Stimulated activated CD4-positive, alpha-beta T cell treated with anti-CD3 and anti-CD28 coated beads, TNF-alpha, amount 100 ng/mL, for 4 hours (primary cell): ENCODE data around the gene PHYHIPL.

Experiments
- DNase-seq, 3 experiments: peaks; one replicate each; pipeline ENCODE4 v3.0.0-alpha.2; 2020; ENCODE audit warnings: low read depth in 3 of 3

The PHYHIPL gene

DNA sequence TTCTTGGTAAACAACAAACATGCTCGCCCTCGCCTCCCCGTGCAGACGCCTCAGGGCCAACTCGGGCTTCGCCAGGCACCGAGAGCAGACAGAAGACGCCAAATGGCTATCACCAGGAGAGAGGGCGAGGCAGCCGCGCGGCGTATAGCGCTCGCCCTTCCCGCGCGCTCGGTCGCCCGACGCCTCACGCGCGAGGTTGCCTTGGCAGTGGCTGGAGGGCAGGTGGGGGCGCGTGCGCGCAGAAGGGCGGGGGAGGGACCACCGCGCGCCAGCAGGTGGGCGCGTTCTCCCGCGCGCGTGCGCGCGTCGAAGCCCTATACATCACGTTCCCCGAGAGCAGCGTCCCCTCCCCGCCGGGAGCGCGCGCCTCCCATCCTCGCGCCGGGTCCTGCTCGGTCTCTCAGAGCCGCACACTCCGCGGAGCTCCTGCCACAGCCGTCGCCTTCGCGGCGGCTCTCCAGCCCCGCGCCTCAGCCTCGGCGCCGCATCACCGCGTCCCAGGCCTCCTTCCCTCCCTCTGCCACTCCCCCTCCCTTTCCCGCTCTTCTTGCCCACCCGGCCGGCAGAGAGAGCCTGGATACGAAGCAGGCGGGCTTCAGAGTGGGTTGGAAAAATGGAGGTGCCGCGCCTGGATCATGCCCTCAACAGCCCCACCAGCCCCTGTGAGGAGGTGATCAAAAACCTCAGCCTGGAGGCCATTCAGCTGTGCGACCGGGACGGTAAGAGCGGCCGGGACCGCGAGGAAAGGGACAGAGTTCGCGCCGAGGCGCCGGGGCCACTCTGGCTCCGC is at the start of gene PHYHIPL:
TSS of gene PHYHIPL (plus strand) at position 403 of the 790 bp plus-strand sequence. CDS start at position 614, 211 bp downstream.
- no peak for DNase-seq

- no peak for DNase-seq
Observed at GRCh38 chr10:59126991-59127390, 49.5 kb upstream of the PHYHIPL start.

DNA sequence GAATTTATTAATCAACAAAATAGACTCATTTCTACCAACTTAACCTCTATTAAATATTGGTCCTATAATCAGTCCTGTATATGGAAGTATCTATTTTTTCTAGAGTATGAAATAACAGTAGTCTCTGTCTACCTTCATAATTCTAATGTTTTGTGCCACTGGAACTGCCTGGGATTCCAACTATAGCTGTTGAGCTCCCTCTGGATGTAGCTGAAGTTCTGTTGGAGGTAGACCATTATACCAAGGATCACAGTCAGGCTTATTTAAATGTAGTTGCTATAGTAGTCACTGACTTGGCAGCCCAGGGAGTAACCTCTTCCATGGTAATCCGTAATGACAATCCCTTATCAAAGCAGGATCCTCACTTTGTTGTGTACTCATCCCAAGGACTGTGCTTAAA is 48.5 kb upstream of the PHYHIPL start:
- DNase-seq, result no peak

DNA sequence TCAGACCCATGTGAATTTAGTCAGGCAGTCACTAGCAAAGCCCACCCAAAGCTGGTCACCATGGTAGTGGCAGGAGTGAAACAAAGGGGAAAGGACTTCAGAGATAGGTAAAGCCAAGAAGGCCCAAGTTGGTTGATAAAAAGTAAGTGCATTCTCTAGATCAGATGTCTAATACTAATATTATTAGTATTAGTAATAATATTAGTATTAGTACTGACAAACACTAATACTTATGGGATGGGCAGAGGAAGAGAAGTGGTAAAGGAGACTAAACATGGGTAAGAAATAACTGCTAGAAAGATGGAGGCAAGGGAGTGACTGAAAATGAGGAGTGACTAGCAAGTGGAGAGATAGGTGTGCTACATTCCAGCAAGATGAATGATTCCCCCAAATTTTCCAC is 46.6 kb upstream of the PHYHIPL start:
- no peak for DNase-seq

- DNase-seq, result no peak
Observed at GRCh38 chr10:59131666-59132065, 44.8 kb upstream of the PHYHIPL start.

DNA sequence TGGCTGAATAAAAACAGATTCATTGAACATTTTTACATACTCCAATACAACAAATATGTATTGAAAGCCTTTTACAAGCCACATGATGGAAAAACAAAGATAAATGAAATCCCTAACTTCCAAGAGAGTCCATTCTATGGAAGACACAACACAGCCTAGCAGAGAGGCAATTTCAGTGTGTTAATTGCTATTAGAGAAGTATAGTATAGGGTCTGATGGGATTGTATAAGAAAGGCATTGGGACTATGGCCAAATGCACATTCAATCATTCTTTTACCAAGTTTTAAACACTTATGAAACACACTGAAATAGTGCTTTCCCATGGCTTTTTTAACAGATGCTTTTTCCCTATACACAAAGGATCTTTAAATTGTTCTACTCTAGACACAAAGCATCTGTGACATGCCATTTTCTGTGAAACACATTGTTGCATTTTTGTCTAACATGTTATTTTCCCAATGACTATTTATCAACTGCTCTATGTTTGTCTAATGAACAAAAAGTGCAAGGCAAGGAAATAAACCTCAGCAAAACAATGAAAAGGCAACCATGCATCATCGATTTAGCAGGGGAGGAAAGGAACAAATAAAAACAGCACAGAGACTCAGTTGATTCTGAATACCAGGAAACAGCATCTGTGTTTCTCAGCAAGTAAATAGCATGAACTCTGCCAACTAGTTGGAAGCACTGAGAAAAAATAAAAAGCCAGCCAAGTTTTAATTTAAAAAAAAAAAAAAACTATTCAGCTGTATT is 42.4 kb upstream of the PHYHIPL start:
- no peak for DNase-seq

DNA sequence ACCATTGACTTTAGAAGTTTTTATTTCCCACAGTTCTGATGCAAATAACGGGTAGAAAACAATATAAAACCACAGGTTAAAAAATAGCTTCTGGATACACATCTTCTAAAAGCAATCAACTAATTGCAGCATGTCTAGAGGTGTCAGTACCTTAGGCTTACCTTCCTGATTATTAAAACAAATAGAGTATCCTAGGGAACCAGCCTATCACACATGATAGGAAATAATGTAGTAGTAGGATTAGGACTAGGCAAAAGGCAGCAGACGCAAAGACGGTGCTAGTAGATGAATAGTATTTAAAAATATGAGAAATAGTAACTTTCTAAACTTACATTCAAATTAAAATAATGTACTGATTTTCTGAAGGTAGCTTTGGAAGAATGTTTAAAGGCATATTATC is 41.7 kb upstream of the PHYHIPL start:
- DNase-seq, result no peak

DNA sequence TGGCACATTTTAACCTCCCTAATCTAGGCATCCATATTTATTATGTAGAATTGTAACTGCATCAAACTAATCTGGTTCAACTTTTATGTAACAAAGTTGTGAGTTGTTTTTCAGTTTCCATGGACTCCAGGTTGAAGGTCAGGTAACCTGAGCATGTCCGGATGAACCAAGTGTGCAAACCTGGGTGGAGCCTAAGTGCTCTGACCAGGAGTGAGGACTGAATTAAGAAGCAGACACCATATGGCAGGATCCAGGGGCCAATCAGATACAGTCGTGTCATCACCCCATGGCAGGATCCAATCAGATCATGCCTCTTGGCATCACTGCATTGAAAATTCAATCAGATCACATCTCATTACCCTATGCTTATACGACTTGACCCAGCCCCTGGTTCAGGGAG is 41.2 kb upstream of the PHYHIPL start:
- DNase-seq, result no peak

DNA sequence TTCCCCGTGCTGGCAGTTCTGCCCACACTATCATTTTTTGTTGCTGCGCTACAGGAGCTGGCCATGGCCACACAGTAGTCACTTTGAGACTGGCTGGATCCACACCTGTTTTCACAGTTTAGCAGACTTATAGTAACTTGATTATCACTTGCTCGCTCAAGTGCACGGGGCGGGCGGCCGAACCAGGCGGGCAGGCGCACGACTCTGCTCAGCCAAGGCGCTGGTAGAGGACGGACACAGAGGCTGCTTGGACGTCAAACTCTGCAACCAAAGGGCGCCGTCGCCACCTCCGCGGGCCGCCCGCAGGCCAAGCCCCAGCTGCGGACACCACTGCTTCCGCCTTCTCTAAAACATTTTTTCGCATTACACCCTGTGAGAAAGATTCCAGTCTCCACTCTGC is 38.4 kb upstream of the PHYHIPL start:
- DNase-seq, result no peak

DNA sequence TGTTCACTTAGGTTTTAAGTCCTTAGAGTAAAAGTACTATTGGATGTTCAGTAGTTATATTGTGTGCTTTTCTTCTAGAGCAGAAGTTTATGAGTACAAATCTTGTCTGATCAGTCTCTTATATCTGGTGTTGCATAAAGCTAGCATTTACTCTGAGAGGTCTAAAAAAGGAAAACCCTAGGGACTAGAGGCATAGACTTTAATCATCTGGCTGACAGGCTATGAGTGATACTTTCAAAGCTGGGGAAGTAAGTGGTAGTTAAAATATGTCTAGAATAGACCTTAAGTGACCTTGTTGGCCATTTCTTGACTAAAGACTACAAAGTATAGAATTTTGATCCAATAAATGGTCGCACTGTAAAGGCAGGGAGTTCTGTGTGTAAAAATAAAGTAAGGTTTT is 32.9 kb upstream of the PHYHIPL start:
- no peak for DNase-seq

- no peak for DNase-seq
Observed at GRCh38 chr10:59148701-59149100, 27.7 kb upstream of the PHYHIPL start.

- DNase-seq, result no peak
Observed at GRCh38 chr10:59155556-59155955, 20.9 kb upstream of the PHYHIPL start.

DNA sequence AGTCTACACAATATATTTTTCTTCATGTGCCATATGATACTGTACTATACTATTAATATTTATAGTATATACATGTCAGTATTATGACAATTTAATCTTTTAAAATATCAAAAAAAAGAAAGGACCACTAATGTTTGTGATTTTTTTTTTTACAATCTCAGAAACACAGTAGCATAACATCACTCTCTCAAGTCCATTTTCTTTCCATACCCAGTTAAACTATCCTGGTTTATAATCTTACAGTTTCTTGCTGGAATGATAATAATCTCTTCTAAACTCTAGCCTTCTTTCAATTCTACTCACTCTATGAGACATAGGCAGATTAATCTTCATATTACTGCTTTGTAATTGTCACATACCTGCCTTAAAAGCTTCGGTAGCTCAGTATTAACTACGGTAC is 8.9 kb upstream of the PHYHIPL start:
- DNase-seq, result no peak

DNA sequence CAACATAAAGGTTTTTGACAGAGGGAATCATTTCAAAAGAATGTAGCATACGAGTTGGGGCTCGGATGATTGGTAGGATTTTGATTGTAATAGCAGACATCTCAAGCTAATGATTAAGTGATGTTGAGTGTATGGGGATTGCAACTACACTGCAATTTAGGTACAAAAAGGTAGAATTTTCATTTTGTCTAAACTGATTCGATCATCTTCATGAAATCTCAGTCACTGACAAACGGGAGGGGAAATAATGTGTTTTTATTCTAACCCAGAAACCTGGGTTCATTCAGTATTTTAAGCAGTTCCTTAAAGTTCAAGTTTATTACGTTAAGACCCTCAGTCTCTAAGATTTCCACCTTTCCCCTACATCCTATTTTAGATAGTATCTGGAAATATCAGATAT is 3.9 kb upstream of the PHYHIPL start:
- no peak for DNase-seq

DNA sequence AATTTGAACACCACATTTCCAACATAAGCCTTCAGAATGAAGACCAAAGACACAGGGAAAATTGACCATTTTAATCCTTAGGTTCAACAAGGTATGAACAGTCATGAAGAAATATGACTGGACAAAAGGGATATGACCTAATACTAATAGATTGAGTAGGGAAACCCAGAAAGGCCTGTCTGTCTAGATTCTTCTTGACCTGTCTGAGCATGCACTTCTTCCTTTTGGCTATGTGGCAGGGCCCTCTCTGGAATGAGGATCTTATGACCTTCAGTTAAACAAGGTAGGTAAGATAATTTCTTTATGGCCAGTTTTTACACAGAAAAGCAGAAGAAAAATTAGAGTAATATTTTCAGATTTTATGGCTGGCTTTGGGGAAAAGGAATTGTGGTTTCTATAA is 3.0 kb upstream of the PHYHIPL start:
- DNase-seq, result no peak

GRCh38 chr10:59175538-59176240 is 754 bp upstream of the PHYHIPL start:
- DNase-seq, result no peak

DNA sequence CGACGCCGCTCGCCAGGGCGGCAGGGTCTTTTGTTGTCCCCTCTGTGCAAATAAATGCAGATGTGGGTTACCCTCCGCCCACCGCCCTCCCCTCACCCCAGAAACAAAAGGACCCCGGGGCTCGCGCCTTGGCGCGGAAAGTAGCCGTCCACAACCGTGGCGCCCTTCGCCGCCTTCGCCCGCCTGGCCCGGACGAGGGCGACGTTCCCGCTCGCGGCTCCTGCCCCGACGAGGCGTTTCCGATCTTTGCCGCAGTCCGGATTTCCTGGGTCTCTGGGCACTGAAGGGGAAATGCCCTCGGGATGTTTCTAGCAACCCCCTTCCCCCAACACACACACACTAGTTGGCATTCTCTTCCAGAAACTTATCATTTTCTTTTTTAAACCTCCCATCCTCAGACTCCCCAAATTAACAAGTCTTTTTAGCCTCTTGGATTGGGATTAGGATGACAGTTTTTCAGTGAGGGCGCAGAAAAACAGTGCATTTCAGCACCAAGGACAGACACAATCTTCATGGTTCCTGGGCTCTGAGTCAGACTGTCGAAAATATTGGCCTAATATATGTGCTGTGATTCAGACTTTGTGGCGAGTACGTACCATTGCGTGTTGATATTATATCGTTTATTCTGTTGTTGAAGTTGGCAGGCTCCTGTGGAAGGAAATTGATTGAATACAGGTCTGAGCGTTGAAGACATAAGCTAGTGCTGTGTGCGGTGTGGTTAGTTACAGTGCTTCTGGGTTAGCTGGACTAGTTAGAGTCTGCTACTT is 771 bp downstream of the PHYHIPL start:
- DNase-seq, result no peak

DNA sequence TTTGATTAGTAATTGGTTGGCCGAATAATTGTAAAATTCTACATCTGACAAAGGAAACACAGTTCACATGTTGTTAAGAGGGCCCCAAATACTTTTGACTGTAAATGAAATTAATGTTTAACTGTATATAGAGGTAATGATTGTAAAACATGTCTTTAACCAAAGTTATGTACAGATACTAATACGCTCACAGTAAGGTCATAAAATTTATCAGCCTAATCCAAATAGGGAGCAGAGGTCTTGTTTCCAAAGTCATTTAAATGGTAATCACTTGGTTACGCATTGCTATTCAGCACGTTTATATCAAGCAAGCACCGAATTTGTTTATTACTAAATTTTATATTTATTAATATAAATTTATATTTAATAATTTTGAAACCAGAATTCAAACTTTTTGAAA is 1.4 kb downstream of the PHYHIPL start:
- no peak for DNase-seq

DNA sequence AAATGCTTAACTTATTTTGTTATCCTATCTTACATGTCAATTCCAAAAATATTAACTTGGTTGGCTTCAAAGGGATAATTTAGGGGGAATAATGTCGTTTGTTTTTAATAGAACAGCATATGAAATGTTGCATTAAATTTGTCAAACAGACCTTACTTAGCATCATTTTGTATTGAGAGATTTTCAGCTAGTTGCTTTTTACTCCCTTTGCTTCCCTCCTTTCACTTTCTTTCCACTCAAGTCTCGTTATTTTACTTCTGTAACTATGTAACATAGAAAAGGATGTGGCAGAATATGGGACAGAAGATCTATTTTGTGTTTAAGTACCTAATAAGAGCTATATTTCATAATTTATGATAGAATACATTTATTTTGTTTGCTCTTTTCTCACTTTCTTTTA is 2.6 kb downstream of the PHYHIPL start:
- DNase-seq, result no peak

- no peak for DNase-seq
Observed at GRCh38 chr10:59180689-59181270, 4.3 kb downstream of the PHYHIPL start.

- no peak for DNase-seq
Observed at GRCh38 chr10:59181668-59182067, 5.2 kb downstream of the PHYHIPL start.

- no peak for DNase-seq
Observed at GRCh38 chr10:59190332-59190731, 13.9 kb downstream of the PHYHIPL start.
